Immature natural killer cell (primary cell): ENCODE results near the gene CARS1. TPM values are rescaled to one million over a fixed set of nuclear protein-coding genes. Genes with fewer than 3 reads are reported as not detected.

Experiments
- polyA plus RNA-seq, 3 donors: library from polyadenylated mRNA; unstranded; fragments of 300-500 nt; fragmentation: Illumina TruSeq; gene quantifications; one replicate each; pipeline ENCODE4 v1.2.3, GENCODE V29; 2021

Gene CARS1
- polyA plus RNA-seq, 3 donors from 2014 or later = 32.6 to 48.9 (median 44.2) TPM

Other genes with a start within 250 kb of the CARS1 start
- gene CDKN1C, start 171.6 kb downstream of the CARS1 start, polyA plus RNA-seq = under 1 TPM in 1 of 3 donors, not detected in 2; 0.24 TPM
- gene PHLDA2, start 128.0 kb downstream of the CARS1 start, polyA plus RNA-seq = under 1 TPM in 1 of 3 donors, not detected in 2; 0.27 TPM
- 100 to 1,000 TPM; 131 to 157 (median 139) TPM for gene NAP1L4, start 65.1 kb downstream of the CARS1 start, polyA plus RNA-seq
- 10 to 100 TPM; 32.8 to 98.9 (median 33.3) TPM for gene OSBPL5, start 107.9 kb upstream of the CARS1 start, polyA plus RNA-seq
- not detected for gene MRGPRG, start 161.4 kb upstream of the CARS1 start, polyA plus RNA-seq
- not detected for gene MRGPRE, start 175.0 kb upstream of the CARS1 start, polyA plus RNA-seq